ENCODE measurements around the gene BCL6B.

The BCL6B gene

DNA sequence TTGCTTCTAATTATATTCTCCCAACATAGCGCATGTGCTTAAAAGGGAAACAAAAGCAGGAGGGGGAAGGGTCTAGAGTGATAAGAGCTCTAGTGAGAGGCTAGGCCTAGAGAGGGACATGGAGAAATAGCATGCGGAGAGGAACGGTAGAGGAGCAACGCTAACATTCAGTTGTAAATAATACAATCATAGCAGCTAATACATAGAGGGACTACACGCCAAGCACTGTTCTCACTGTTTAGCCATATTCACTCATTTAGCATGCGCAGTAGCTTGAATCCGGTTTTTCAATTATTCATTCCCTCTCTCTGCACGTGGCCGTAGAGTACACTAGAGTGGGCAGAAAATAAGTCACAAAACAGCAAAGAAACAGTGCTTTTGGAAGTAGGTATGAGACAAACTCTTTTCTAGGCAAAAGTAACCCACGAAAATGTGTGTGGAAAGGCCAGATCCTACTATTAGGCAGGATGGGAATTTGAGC lies 28.7 kb upstream of the BCL6B start:
- Histone ChIP-seq H3K4me1 (ENCODE audit: low read length) (no peaks in the 10 kb centered on the region), H3K36me3 (replicated peaks; ENCODE audit: insufficient read depth, low read length) (no peaks in the 10 kb centered on the region), H3K4me2 (ENCODE audit: low read depth, low read length) (no peak overlapping the region), H3K79me2 (ENCODE audit: low read length) (no peaks in the 10 kb centered on the region), H3K9me2 (replicated peaks; ENCODE audit: insufficient read depth, low read length) (no peaks in the 10 kb centered on the region), H3F3A (ENCODE audit: insufficient read depth, low read length) (no peaks in the 10 kb centered on the region), H3K27me3 (replicated peaks; ENCODE audit: insufficient read depth, low read length) (no peaks in the 10 kb centered on the region), H2AFZ (ENCODE audit: low read length) (no peak overlapping the region), H3K9ac (ENCODE audit: low read length) (no peak overlapping the region), H3K4me3 (ENCODE audit: low read length) (no peak overlapping the region), H4K20me1 (ENCODE audit: insufficient read depth, low read length) (no peaks in the 10 kb centered on the region), H3K27ac (ENCODE audit: low read length) (no peak overlapping the region), H3K9me3 (replicated peaks; ENCODE audit: insufficient read depth, low read length) (no peaks in the 10 kb centered on the region)
- no peak for TF ChIP-seq EZH2phosphoT487 (IDR thresholded peaks at IDR 0.05; ENCODE audit: low read length)
- TF ChIP-seq EZH2 (optimal IDR thresholded peaks at IDR 0.05; ENCODE audit: low read depth, low read length), result no peak
- TF ChIP-seq, protein P1, sequence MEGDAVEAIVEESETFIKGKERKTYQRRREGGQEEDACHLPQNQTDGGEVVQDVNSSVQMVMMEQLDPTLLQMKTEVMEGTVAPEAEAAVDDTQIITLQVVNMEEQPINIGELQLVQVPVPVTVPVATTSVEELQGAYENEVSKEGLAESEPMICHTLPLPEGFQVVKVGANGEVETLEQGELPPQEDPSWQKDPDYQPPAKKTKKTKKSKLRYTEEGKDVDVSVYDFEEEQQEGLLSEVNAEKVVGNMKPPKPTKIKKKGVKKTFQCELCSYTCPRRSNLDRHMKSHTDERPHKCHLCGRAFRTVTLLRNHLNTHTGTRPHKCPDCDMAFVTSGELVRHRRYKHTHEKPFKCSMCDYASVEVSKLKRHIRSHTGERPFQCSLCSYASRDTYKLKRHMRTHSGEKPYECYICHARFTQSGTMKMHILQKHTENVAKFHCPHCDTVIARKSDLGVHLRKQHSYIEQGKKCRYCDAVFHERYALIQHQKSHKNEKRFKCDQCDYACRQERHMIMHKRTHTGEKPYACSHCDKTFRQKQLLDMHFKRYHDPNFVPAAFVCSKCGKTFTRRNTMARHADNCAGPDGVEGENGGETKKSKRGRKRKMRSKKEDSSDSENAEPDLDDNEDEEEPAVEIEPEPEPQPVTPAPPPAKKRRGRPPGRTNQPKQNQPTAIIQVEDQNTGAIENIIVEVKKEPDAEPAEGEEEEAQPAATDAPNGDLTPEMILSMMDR (IDR thresholded peaks at IDR 0.05; ENCODE audit: low read length), result no peak
- DNase-seq, result no peak

DNA sequence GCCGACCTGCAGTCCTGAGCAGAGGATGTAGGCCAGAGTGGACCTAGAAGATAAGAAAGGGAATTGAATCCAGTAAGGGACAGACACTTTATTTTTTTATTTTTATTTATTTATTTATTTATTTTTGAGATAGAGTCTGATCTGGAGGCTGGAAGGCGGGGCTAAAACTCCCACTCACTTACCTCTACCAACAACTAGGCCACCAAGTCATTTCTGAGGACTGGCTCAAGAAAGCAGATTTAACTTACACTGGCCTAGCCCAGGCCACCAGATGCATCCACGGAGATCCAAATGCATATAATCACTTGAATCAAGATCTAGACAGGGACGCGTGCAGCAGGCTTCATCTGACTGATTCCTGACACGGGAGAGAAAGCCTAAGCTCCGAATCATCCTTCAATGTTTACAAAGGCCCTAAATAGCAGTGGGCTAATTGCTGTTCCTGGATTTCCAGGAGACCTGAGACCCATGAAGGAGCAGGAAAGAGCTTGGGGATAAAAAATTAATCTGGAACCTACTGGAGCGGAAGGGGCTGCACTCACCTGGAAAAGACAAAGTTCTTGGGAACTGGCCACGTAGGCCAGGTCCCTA lies 28.1 kb upstream of the BCL6B start:
- no peak for TF ChIP-seq EZH2phosphoT487 (IDR thresholded peaks at IDR 0.05; ENCODE audit: low read length)
- no peak for TF ChIP-seq EZH2 (optimal IDR thresholded peaks at IDR 0.05; ENCODE audit: low read depth, low read length)
- TF ChIP-seq, protein P1 (IDR thresholded peaks at IDR 0.05; ENCODE audit: low read length), result no peak
- DNase-seq, result no peak
- H3K27me3 ChIP-seq (replicated peaks; ENCODE audit: insufficient read depth, low read length), result no peaks in the 10 kb centered on the region
- no peaks in the 10 kb centered on the region for H3K79me2 ChIP-seq (ENCODE audit: low read length)
- H3K9me3 ChIP-seq (replicated peaks; ENCODE audit: insufficient read depth, low read length), result no peaks in the 10 kb centered on the region
- H3K4me1 ChIP-seq (ENCODE audit: low read length), result no peaks in the 10 kb centered on the region
- no peak overlapping the region for H3K9ac ChIP-seq (ENCODE audit: low read length)
- H3K27ac ChIP-seq (ENCODE audit: low read length), result no peak overlapping the region
- no peak overlapping the region for H2AFZ ChIP-seq (ENCODE audit: low read length)
- no peaks in the 10 kb centered on the region for H3K36me3 ChIP-seq (replicated peaks; ENCODE audit: insufficient read depth, low read length)
- no peaks in the 10 kb centered on the region for H4K20me1 ChIP-seq (ENCODE audit: insufficient read depth, low read length)
- H3K4me2 ChIP-seq (ENCODE audit: low read depth, low read length), result no peak overlapping the region
- H3K4me3 ChIP-seq (ENCODE audit: low read length), result no peak overlapping the region
- no peaks in the 10 kb centered on the region for H3K9me2 ChIP-seq (replicated peaks; ENCODE audit: insufficient read depth, low read length)
- H3F3A ChIP-seq (ENCODE audit: insufficient read depth, low read length), result no peaks in the 10 kb centered on the region

DNA sequence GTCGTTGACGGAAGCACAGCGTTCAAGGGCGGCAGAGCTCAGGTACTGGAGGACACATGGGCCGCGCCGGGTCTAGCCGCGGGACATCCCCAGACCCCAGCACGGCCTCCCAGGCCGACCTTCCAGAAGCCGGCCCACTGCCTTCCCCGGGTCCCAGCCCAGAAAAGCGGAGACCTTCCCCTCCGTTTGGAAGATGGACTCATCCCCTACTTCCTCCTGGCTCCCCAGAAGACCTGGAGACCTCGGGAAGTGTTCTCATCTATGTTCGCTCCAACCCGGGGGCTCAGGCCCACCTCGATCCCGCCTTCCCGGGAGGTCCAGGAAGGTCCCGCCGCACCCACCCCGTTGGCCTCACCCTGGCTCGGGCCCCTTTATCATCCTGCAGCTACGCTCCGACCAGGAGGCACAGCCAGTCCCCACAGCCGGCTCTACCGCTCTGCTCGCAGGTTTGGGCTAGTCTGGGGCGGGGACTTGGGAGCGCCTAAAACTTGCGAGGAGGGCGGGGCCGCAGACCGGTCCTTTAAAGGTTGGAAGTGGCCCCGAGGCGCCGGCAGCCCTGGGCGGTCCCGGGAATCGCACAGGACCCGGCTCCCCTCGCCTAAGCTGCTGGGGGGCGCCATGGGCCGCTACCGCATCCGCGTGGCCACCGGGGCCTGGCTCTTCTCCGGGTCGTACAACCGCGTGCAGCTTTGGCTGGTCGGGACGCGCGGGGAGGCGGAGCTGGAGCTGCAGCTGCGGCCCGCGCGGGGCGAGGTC lies 27.2 kb upstream of the BCL6B start, which contains the start of gene ALOX12:
Gene ALOX12, plus strand, starts transcription at position 550 of the 756 bp plus-strand sequence. Its CDS starts 69 bp downstream, at position 619.
- no peak for TF ChIP-seq EZH2phosphoT487 (IDR thresholded peaks at IDR 0.05; ENCODE audit: low read length)
- no peak for DNase-seq
- H3K4me2 ChIP-seq (ENCODE audit: low read depth, low read length), result no peak within 1 kb of the TSS
- H3K27me3 ChIP-seq (replicated peaks; ENCODE audit: insufficient read depth, low read length), result no peaks in the 10 kb centered on the region
- no peak within 1 kb of the TSS for H3K4me3 ChIP-seq (ENCODE audit: low read length)
- no peaks in the 10 kb centered on the region for H3F3A ChIP-seq (ENCODE audit: insufficient read depth, low read length)
- H3K9me2 ChIP-seq (replicated peaks; ENCODE audit: insufficient read depth, low read length), result no peaks in the 10 kb centered on the region
- no peaks in the 10 kb centered on the region for H3K36me3 ChIP-seq (replicated peaks; ENCODE audit: insufficient read depth, low read length)
- H2AFZ ChIP-seq (ENCODE audit: low read length), result no peak within 1 kb of the TSS
- no peak within 1 kb of the TSS for H3K9ac ChIP-seq (ENCODE audit: low read length)
- no peaks in the 10 kb centered on the region for H3K9me3 ChIP-seq (replicated peaks; ENCODE audit: insufficient read depth, low read length)
- H3K27ac ChIP-seq (ENCODE audit: low read length), result no peak within 1 kb of the TSS
- H3K4me1 ChIP-seq (ENCODE audit: low read length), result no peaks in the 10 kb centered on the region
- H3K79me2 ChIP-seq (ENCODE audit: low read length), result no peaks in the 10 kb centered on the region
- H4K20me1 ChIP-seq (ENCODE audit: insufficient read depth, low read length), result no peaks in the 10 kb centered on the region
